ENCODE measurements around the gene ADAMTS17.

ADAMTS17 gene

GRCh38 chr15:100350434-100351226 lies 8.9 kb upstream of the ADAMTS17 start:
- TF ChIP-seq YY1 (IDR thresholded peaks at IDR 0.05; ENCODE audit: low read depth) = no peak
- no peak for TF ChIP-seq CEBPB (IDR thresholded peaks at IDR 0.05)
- no peak for TF ChIP-seq EGR1 (IDR thresholded peaks at IDR 0.05)
- TF ChIP-seq, protein P1, sequence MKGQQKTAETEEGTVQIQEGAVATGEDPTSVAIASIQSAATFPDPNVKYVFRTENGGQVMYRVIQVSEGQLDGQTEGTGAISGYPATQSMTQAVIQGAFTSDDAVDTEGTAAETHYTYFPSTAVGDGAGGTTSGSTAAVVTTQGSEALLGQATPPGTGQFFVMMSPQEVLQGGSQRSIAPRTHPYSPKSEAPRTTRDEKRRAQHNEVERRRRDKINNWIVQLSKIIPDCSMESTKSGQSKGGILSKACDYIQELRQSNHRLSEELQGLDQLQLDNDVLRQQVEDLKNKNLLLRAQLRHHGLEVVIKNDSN (IDR thresholded peaks at IDR 0.05) = no peak
- 0 out of 2 replicates have a peak, but pooled peaks have one; percentile 2 for TF ChIP-seq FOXM1 (IDR thresholded peaks at IDR 0.05; ENCODE audit: borderline replicate concordance, low read depth)
- no peak for TF ChIP-seq ZBTB7A (IDR thresholded peaks at IDR 0.05; ENCODE audit: low read depth)

GRCh38 chr15:100349696-100350433 lies 8.1 kb upstream of the ADAMTS17 start:
- TF ChIP-seq, protein P2, sequence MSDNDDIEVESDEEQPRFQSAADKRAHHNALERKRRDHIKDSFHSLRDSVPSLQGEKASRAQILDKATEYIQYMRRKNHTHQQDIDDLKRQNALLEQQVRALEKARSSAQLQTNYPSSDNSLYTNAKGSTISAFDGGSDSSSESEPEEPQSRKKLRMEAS (IDR thresholded peaks at IDR 0.05) = peak; percentile 69
- TF ChIP-seq RAD21 (IDR thresholded peaks at IDR 0.05; ENCODE audit: low read depth) = peak; percentile 58; the same call in 1 of the 2 replicates
- TF ChIP-seq TEAD4 (IDR thresholded peaks at IDR 0.05) = 0 out of 2 replicates have a peak, but pooled peaks have one; percentile 20
- TF ChIP-seq EP300 (IDR thresholded peaks at IDR 0.05; ENCODE audit: borderline replicate concordance) = no peak
- TF ChIP-seq CEBPB (IDR thresholded peaks at IDR 0.05) = no peak
- TF ChIP-seq TAF1 (IDR thresholded peaks at IDR 0.05; ENCODE audit: low read depth) = no peak
- 0 out of 2 replicates have a peak, but pooled peaks have one; percentile 23 for TF ChIP-seq FOXM1 (IDR thresholded peaks at IDR 0.05; ENCODE audit: borderline replicate concordance, low read depth)
- TF ChIP-seq, protein P1 (IDR thresholded peaks at IDR 0.05) = no peak
- no peak for TF ChIP-seq EGR1 (IDR thresholded peaks at IDR 0.05)
- peak; percentile 15; the same call in 1 of the 2 replicates for TF ChIP-seq NFIC (IDR thresholded peaks at IDR 0.05)
- peak; percentile 15; the same call in 1 of the 2 replicates for TF ChIP-seq TCF12 (IDR thresholded peaks at IDR 0.05; ENCODE audit: low read depth)
- TF ChIP-seq, protein P3, sequence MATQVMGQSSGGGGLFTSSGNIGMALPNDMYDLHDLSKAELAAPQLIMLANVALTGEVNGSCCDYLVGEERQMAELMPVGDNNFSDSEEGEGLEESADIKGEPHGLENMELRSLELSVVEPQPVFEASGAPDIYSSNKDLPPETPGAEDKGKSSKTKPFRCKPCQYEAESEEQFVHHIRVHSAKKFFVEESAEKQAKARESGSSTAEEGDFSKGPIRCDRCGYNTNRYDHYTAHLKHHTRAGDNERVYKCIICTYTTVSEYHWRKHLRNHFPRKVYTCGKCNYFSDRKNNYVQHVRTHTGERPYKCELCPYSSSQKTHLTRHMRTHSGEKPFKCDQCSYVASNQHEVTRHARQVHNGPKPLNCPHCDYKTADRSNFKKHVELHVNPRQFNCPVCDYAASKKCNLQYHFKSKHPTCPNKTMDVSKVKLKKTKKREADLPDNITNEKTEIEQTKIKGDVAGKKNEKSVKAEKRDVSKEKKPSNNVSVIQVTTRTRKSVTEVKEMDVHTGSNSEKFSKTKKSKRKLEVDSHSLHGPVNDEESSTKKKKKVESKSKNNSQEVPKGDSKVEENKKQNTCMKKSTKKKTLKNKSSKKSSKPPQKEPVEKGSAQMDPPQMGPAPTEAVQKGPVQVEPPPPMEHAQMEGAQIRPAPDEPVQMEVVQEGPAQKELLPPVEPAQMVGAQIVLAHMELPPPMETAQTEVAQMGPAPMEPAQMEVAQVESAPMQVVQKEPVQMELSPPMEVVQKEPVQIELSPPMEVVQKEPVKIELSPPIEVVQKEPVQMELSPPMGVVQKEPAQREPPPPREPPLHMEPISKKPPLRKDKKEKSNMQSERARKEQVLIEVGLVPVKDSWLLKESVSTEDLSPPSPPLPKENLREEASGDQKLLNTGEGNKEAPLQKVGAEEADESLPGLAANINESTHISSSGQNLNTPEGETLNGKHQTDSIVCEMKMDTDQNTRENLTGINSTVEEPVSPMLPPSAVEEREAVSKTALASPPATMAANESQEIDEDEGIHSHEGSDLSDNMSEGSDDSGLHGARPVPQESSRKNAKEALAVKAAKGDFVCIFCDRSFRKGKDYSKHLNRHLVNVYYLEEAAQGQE (IDR thresholded peaks at IDR 0.05; ENCODE audit: low read depth) = no peak
- peak; percentile 67; the same call in 1 of the 2 replicates for TF ChIP-seq ZBTB7A (IDR thresholded peaks at IDR 0.05; ENCODE audit: low read depth)
- TF ChIP-seq YY1 (IDR thresholded peaks at IDR 0.05; ENCODE audit: low read depth) = 0 out of 2 replicates have a peak, but pooled peaks have one; percentile 43
- peak; percentile 62; the same call in 1 of the 2 replicates for TF ChIP-seq CREB1 (IDR thresholded peaks at IDR 0.05; ENCODE audit: low read depth)

DNA sequence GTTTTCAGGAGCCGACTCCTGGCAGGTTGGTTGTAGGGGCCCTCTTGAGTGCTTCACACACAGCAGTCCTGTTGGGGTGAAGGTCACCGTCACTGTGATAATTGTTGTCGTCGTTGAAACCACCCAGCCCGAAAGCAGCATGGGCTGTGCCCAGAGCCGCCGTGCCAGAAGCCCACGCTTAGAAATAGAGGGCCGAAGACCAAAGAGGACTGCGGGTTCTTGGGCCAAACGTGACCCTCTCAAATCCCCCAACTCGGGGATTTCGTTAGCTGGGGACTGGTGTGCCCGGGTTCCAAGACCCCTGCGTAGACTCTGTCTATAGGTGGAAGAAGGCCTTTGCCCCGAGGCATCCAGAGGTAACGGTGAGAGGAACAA lies 7.5 kb upstream of the ADAMTS17 start:
- TF ChIP-seq, protein P1 (IDR thresholded peaks at IDR 0.05) = no peak
- TF ChIP-seq TEAD4 (IDR thresholded peaks at IDR 0.05) (no peak), EP300 (IDR thresholded peaks at IDR 0.05; ENCODE audit: borderline replicate concordance) (no peak), TAF1 (IDR thresholded peaks at IDR 0.05; ENCODE audit: low read depth) (no peak), CEBPB (IDR thresholded peaks at IDR 0.05) (no peak), EGR1 (IDR thresholded peaks at IDR 0.05) (no peak), FOXM1 (IDR thresholded peaks at IDR 0.05; ENCODE audit: borderline replicate concordance, low read depth) (no peak), NFIC (IDR thresholded peaks at IDR 0.05) (no peak), RAD21 (IDR thresholded peaks at IDR 0.05; ENCODE audit: low read depth) (no peak), ZBTB7A (IDR thresholded peaks at IDR 0.05; ENCODE audit: low read depth) (no peak), TCF12 (IDR thresholded peaks at IDR 0.05; ENCODE audit: low read depth) (no peak), CREB1 (IDR thresholded peaks at IDR 0.05; ENCODE audit: low read depth) (no peak), YY1 (IDR thresholded peaks at IDR 0.05; ENCODE audit: low read depth) (no peak)
- TF ChIP-seq, protein P3 (IDR thresholded peaks at IDR 0.05; ENCODE audit: low read depth) = no peak
- TF ChIP-seq, protein P2 (IDR thresholded peaks at IDR 0.05) = no peak

DNA sequence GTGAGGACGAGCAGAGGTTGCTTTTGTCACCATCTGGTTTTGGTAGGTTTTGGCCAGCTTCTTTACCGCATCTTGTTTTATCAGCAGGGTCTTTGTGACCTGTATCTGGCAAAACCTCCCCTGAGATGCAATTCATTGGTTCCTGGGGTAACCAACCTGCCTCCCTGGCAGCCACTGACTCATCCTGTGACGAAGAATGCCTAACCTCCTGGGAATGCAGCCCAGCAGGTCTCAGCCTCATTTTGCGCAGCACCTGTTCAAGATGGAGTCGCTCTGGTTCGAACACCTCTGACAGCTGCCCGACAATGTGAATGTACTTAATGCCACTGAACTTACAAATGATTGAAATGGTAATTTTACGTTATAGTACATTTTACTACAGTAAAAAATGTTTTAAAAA lies 6.8 kb upstream of the ADAMTS17 start:
- no peak for TF ChIP-seq TEAD4 (IDR thresholded peaks at IDR 0.05)

All from Ishikawa (cell line).